Lung (tissue), 12 donors: Measurements from ENCODE around the gene PEX19. TPM values are rescaled to one million over a fixed set of nuclear protein-coding genes. Genes with fewer than 3 reads are reported as not detected.

Experiments
- ATAC-seq: fragments of 200-7000 bp; cut with Tn5 transposase; one replicate; pipeline ENCODE4 v1.9.1; 2020; ENCODE audit warnings: moderate number of reproducible peaks; ENCODE audit not compliant: insufficient read depth, low FRiP score
- DNase-seq, 3 donors: peaks; one replicate each; pipeline ENCODE4 v3.0.0-alpha.2; 2013 to 2017
- H3K27ac ChIP-seq, 2 donors: one replicate each; pipeline ENCODE4 v1.5.1; 2013; ENCODE audit warnings: mild to moderate bottlenecking in 2 of 2, moderate library complexity in 2 of 2, control low read depth in 1 of 2, inconsistent platforms in 1 of 2, low read depth in 1 of 2, low read length in 1 of 2
- H3K27me3 ChIP-seq, 3 donors: one replicate each; pipeline ENCODE4 v1.5.1; 2013; ENCODE audit warnings: low read length in 2 of 3; ENCODE audit not compliant: control insufficient read depth in 3 of 3, insufficient read depth in 3 of 3
- H3K36me3 ChIP-seq, 4 donors: one replicate each; pipeline ENCODE4 v1.5.1; 2013; ENCODE audit warnings: low read length in 4 of 4, mild to moderate bottlenecking in 1 of 4, moderate library complexity in 1 of 4; ENCODE audit not compliant: control insufficient read depth in 4 of 4, insufficient read depth in 4 of 4
- H3K4me1 ChIP-seq, 5 donors: one replicate each; pipeline ENCODE4 v1.5.1; 2013; ENCODE audit warnings: low read length in 5 of 5, mild to moderate bottlenecking in 2 of 5, moderate library complexity in 1 of 5; ENCODE audit not compliant: control insufficient read depth in 5 of 5, insufficient read depth in 5 of 5
- H3K4me3 ChIP-seq: one replicate; pipeline ENCODE4 v1.5.1; 2013; ENCODE audit warnings: mild to moderate bottlenecking, control low read depth, moderate library complexity
- H3K9ac ChIP-seq, 2 donors: one replicate each; pipeline ENCODE4 v1.5.1; 2013; ENCODE audit warnings: low read length in 2 of 2, control low read depth in 1 of 2; ENCODE audit not compliant: insufficient read depth in 1 of 2
- H3K9me3 ChIP-seq, 4 donors: one replicate each; pipeline ENCODE4 v1.5.1; 2013; ENCODE audit warnings: low read length in 3 of 4, mild to moderate bottlenecking in 1 of 4, moderate library complexity in 1 of 4; ENCODE audit not compliant: control insufficient read depth in 4 of 4, insufficient read depth in 3 of 4
- CTCF ChIP-seq: IDR thresholded peaks from 2 replicates; pipeline ENCODE4 v1.5.1; 2012; ENCODE audit warnings: mild to moderate bottlenecking; ENCODE audit errors: control extremely low read depth, extremely low read depth
- WGBS, 2 donors: extraction: QIAGEN DNeasy Blood & Tissue Kit; methylation state at CpG; one replicate each; pipeline ENCODE4 v1.1.7; 2013; 5-methylcytosine and 5-hydroxymethylcytosine counted together
- polyA plus RNA-seq, 2 donors: library from polyadenylated mRNA; stranded (reverse); fragments of 200-250 nt; gene quantifications; one replicate each; pipeline ENCODE4 v1.2.1, GENCODE V29; 2013
- total RNA-seq, 2 donors: library from RNA; depleted of rRNA in 1 of 2; stranded (reverse); fragments of >200 nt in 1 of 2; gene quantifications; one replicate each; pipeline ENCODE4 v1.2.1, GENCODE V29; 2014 to 2021
- donor health status: control.
- donor health status: control.
- donor health status: Bipolar disorder and iron deficiency.
- donor health status: healthy.
- donor health status: DM: yes; HTN: yes; CAD: no.

Gene PEX19
- total and polyA plus RNA-seq, 4 donors: 13.1 to 60.7 (median 44.5) TPM

GRCh38 chr1:160237558-160237957 lies 47.4 kb downstream of the PEX19 start:
- ATAC-seq (no peak), DNase-seq (no peak)
- Histone ChIP-seq H3K9ac (no peak overlapping the region), H3K9me3 (no peaks in the 10 kb centered on the region), H3K27me3 (no peaks in the 10 kb centered on the region), H3K4me1 (peaks cover 0 to 11% (median 0%) of the 10 kb centered on the region in 5 donors), H3K36me3 (peaks cover 18 to 40% (median 31%) of the 10 kb centered on the region in 4 donors), H3K27ac (no peak overlapping the region), H3K4me3 (no peak overlapping the region)
- 95 to 100% methylated on average over 2 of the region's 2 CpGs for WGBS, 2 donors
- TF ChIP-seq CTCF: no peak

GRCh38 chr1:160236806-160237205 lies 48.1 kb downstream of the PEX19 start:
- no peak for DNase-seq
- WGBS, 2 donors: 93 to 94% methylated on average over 5 of the region's 5 CpGs
- Histone ChIP-seq H3K36me3 (peaks cover 18 to 39% (median 33%) of the 10 kb centered on the region in 4 donors), H3K27me3 (no peaks in the 10 kb centered on the region), H3K9me3 (no peaks in the 10 kb centered on the region), H3K27ac (no peak overlapping the region), H3K9ac (no peak overlapping the region), H3K4me3 (no peak overlapping the region), H3K4me1 (peaks cover 0 to 7% (median 0%) of the 10 kb centered on the region in 5 donors)
- no peak for TF ChIP-seq CTCF
- ATAC-seq: no peak

GRCh38 chr1:160232911-160233310 lies 52.0 kb downstream of the PEX19 start:
- no peak for DNase-seq
- H3K4me3 ChIP-seq: no peak overlapping the region

More at GRCh38 chr1:160232911-160233310, 52.0 kb downstream of the PEX19 start:
- Histone ChIP-seq H3K4me1 (peaks cover 0 to under 1% (median 0%) of the 10 kb centered on the region in 5 donors), H3K9me3 (no peaks in the 10 kb centered on the region), H3K9ac (no peak overlapping the region), H3K27ac (no peak overlapping the region), H3K36me3 (peaks cover 19 to 48% (median 23%) of the 10 kb centered on the region in 4 donors), H3K27me3 (no peaks in the 10 kb centered on the region)
- ATAC-seq: no peak
- TF ChIP-seq CTCF: no peak
